Endothelial cell (in vitro differentiated cells): ENCODE results near the gene SLC52A3. TPM values are rescaled to one million over a fixed set of nuclear protein-coding genes. Genes with fewer than 3 reads are reported as not detected.

Experiments used
- DNase-seq: peaks from one replicate; pipeline ENCODE4 v3.0.0; 2021; ENCODE audit warnings: low spot score
- H3K27ac Mint-ChIP-seq: one replicate; pipeline ENCODE4 v1.8.0; 2021; ENCODE audit warnings: mixed read lengths, inconsistent platforms; ENCODE audit not compliant: unreplicated experiment
- H3K27me3 Mint-ChIP-seq: one replicate; pipeline ENCODE4 v1.8.0; 2021; ENCODE audit warnings: mild to moderate bottlenecking, moderate library complexity, mixed read lengths, inconsistent platforms; ENCODE audit not compliant: unreplicated experiment
- H3K36me3 Mint-ChIP-seq: one replicate; pipeline ENCODE4 v1.8.0; 2021; ENCODE audit warnings: mild to moderate bottlenecking, low read depth, mixed read lengths, inconsistent platforms; ENCODE audit not compliant: unreplicated experiment
- H3K4me1 Mint-ChIP-seq: one replicate; pipeline ENCODE4 v1.8.0; 2021; ENCODE audit warnings: mild to moderate bottlenecking, mixed read lengths, inconsistent platforms; ENCODE audit not compliant: unreplicated experiment
- H3K4me3 Mint-ChIP-seq: one replicate; pipeline ENCODE4 v1.8.0; 2021; ENCODE audit warnings: mild to moderate bottlenecking, mixed read lengths, inconsistent platforms; ENCODE audit not compliant: unreplicated experiment
- H3K9me3 Mint-ChIP-seq: one replicate; pipeline ENCODE4 v1.8.0; 2021; ENCODE audit warnings: mixed read lengths, inconsistent platforms; ENCODE audit not compliant: unreplicated experiment
- CTCF ChIP-seq: fragments of 200-600 bp; sonication (generic); IDR thresholded peaks from one replicate; pipeline ENCODE4 v1.5.0; 2021; ENCODE audit warnings: antibody characterized with exemption; ENCODE audit not compliant: unreplicated experiment
- total RNA-seq: library from RNA; stranded (reverse); fragmentation: NEBNext Ultra II Directional; extraction: Animal tissue kit (Norgen Biotek cat#: 25700); gene quantifications from one replicate; pipeline ENCODE4 v1.2.1, GENCODE V29; 2021; ENCODE audit not compliant: unreplicated experiment

SLC52A3 gene
- total RNA-seq, 1 donor from 2014 or later: 2.9 TPM

DNA sequence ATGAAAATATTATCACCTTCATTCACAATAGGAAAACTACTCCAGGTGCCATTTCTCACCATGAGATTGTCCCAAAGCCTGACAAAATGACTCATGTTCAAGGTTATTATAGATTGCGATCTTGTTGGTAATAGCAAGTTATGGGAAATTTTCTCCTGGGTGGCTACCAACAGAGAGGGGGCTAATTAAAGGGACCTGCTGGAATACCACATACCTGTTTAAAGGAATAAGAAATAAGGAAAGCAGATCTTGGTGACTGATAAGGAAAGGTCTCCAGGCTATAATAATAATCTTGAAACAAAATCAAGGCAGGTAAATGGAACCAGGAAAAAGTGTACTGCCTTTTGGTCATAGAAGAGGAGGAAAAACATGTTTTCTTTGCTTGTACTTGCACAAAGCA is 1.4 kb downstream of the SLC52A3 start:
- Mint-ChIP-seq H3K36me3 (no peaks in the 10 kb centered on the region), H3K27ac (no peak overlapping the region), H3K9me3 (peaks cover 3% of the 10 kb centered on the region), H3K4me1 (peaks cover 9% of the 10 kb centered on the region), H3K4me3 (no peak overlapping the region), H3K27me3 (peaks cover 3% of the 10 kb centered on the region)
- no peak for DNase-seq
- TF ChIP-seq CTCF: no peak

DNA sequence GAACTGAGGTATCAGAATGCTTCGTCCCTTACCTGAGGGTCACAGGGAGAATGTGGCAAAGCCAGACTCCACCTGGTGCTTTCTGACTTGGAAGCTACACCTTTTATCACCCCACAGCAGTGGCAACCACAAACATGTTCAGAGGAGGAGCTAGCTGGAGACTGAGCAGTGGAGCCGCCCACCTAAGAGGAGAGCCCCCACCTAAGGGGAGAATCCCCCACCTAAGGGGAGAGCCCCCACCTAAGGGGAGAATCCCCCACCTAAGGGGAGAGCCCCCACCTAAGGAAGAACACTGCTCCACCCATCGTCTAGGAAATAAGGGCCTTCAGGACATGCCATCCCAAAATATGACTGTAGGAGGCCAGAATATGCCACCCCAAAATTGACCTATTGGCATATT is 4.0 kb downstream of the SLC52A3 start:
- peaks cover 9% of the 10 kb centered on the region for H3K4me1 Mint-ChIP-seq
- H3K27me3 Mint-ChIP-seq: peaks cover 4% of the 10 kb centered on the region

DNA sequence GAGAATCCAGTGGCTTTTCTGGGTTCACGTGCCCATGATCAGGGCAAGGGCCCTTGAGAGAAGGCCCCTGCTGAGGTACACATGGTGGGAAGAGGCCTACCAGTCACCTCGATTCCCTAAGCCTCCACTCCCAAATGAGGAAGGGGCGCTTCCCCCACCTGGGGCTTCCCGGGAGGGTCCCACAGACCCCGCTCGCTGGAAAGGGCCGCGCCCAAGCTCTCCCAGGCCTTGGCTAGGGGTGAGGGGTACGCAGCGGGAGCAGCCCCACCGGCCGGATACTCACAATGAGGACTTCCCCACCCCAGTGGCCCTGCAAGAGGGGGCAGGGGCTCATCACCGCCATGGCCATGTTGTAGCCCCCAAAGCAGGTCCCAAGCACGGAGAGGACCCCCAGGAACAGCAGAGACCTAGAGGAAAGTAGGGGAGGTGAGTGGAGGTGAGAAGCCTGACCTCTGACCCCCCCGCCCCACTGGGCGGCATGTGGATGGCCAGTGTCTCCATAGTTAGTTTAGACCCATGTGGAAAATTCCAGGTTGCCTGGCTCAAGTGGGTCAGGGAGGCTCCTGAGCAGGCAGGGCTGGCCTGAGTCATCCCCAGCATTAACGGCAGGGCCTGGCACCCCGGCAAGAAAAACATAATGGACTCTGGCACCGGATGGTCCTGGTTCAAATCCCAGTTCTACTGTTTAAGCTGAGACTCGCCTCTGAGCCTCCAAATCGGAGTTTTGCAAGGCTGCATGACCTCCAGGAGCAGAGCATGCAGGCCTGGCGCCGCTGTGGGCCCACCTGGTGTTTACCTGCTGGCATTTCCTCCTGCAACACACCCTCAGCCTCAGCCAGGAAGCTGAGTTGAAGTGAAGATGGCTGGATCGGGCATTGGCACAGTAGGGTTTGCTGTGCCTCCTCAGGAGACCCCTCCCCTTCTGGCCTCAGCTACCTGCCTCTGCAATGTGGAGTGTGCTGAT is 6.6 kb downstream of the SLC52A3 start:
- H3K9me3 Mint-ChIP-seq: peaks cover 3% of the 10 kb centered on the region
- no peak for TF ChIP-seq CTCF
- H3K27me3 Mint-ChIP-seq: peaks cover 4% of the 10 kb centered on the region
- no peak overlapping the region for H3K27ac Mint-ChIP-seq
- peaks cover 9% of the 10 kb centered on the region for H3K4me1 Mint-ChIP-seq
- DNase-seq: no peak
- H3K4me3 Mint-ChIP-seq: no peak overlapping the region
- no peaks in the 10 kb centered on the region for H3K36me3 Mint-ChIP-seq

More for the DNA sequence above, 4.0 kb downstream of the SLC52A3 start:
- DNase-seq: no peak
- TF ChIP-seq CTCF: no peak
- no peak overlapping the region for H3K27ac Mint-ChIP-seq
- no peaks in the 10 kb centered on the region for H3K36me3 Mint-ChIP-seq
- no peak overlapping the region for H3K4me3 Mint-ChIP-seq
- peaks cover 3% of the 10 kb centered on the region for H3K9me3 Mint-ChIP-seq

DNA sequence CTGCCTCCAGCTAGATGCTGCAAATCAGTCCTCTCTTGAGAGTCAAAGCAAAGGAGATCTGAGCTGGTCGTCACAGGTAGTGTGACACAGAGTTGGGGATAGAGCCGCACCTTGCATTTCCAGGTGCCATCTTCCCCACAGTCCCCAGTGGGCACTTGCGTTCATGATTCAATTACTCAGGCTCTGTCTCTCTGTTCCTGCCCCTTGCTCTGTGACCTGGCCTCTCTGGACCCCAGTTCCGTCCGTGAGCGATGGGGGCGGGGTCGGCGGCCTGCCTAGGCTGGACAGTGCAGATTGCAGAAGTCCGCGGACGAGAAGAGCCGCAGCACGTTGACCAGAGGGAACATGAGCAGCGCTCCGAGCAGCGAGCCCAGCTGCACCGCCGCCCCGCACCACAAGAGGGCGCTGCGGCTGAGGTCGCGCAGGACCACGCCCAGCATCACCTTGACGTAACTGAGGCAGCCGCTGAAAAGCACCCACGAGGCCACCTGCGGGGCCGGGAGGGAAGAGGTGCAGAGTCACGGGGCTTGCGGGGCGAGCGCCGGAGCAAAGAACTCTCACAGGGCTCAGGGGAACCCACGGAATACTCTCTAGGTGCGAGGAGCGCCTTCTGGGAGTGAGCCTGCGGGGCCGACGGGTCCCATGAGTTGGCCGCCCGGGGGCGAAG is 7.4 kb downstream of the SLC52A3 start:
- DNase-seq: peak; percentile 79
- Mint-ChIP-seq H3K27me3 (peaks cover 4% of the 10 kb centered on the region), H3K36me3 (no peaks in the 10 kb centered on the region), H3K9me3 (no peaks in the 10 kb centered on the region), H3K4me1 (peaks cover 15% of the 10 kb centered on the region), H3K4me3 (no peak overlapping the region), H3K27ac (no peak overlapping the region)
- TF ChIP-seq CTCF: peak; percentile 99

DNA sequence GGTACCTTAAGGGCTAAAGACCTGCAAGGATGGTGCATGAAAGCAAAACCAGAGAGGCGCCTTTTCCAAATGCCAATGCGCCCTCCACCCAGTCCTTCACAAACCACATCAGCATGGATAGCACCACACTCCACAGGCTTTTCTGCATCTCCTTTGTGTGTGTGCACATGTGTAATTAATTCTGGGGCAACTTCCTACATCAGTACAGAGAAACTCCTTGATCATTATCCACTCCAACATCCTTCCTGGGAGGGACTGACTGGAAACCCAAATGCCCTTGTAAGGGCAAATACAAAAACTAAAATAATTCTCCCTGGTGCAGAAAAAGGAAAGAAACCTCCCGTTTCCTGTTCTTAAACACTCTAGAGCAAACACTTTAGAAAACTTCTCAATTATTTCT is 10.8 kb downstream of the SLC52A3 start:
- no peaks in the 10 kb centered on the region for H3K36me3 Mint-ChIP-seq
- no peak overlapping the region for H3K27ac Mint-ChIP-seq
- peaks cover 31% of the 10 kb centered on the region for H3K4me1 Mint-ChIP-seq
- no peaks in the 10 kb centered on the region for H3K9me3 Mint-ChIP-seq
- peak overlapping the region; percentile 65 for H3K4me3 Mint-ChIP-seq
- DNase-seq: no peak
- H3K27me3 Mint-ChIP-seq: peaks cover 2% of the 10 kb centered on the region
- no peak for TF ChIP-seq CTCF
